ENCODE data around the gene ACBD4.

Gene ACBD4

GRCh38 chr17:45104907-45105624 is 30.4 kb upstream of the ACBD4 start:
- no peak for DNase-seq

GRCh38 chr17:45106096-45106495 is 29.4 kb upstream of the ACBD4 start:
- no peak for DNase-seq

- no peak for DNase-seq
These were observed 28.9 kb upstream of the ACBD4 start for GRCh38 chr17:45106582-45106981.

GRCh38 chr17:45107293-45108010 is 28.0 kb upstream of the ACBD4 start:
- DNase-seq, result no peak

GRCh38 chr17:45108051-45108450 is 27.4 kb upstream of the ACBD4 start:
- DNase-seq, result no peak

GRCh38 chr17:45108595-45109521 is 26.6 kb upstream of the ACBD4 start:
- no peak for DNase-seq

GRCh38 chr17:45110676-45111611 is 24.5 kb upstream of the ACBD4 start:
- DNase-seq, result no peak

GRCh38 chr17:45111850-45112249 is 23.6 kb upstream of the ACBD4 start:
- no peak for DNase-seq

- no peak for DNase-seq
These were observed 22.7 kb upstream of the ACBD4 start for GRCh38 chr17:45112559-45113423.

- DNase-seq, result no peak
These were observed 22.1 kb upstream of the ACBD4 start for GRCh38 chr17:45113424-45113754.

- no peak for DNase-seq
These were observed 21.2 kb upstream of the ACBD4 start for GRCh38 chr17:45114117-45114932.

GRCh38 chr17:45115015-45115625 is 20.4 kb upstream of the ACBD4 start:
- no peak for DNase-seq

GRCh38 chr17:45115871-45116270 is 19.6 kb upstream of the ACBD4 start:
- no peak for DNase-seq

GRCh38 chr17:45116434-45117016 is 19.0 kb upstream of the ACBD4 start:
- DNase-seq, result no peak

- DNase-seq, result no peak
These were observed 18.2 kb upstream of the ACBD4 start for GRCh38 chr17:45117334-45117733.

- DNase-seq, result no peak
These were observed 17.4 kb upstream of the ACBD4 start for GRCh38 chr17:45117848-45118646.

- no peak for DNase-seq
These were observed 16.8 kb upstream of the ACBD4 start for GRCh38 chr17:45118691-45119090.

GRCh38 chr17:45119964-45120363 is 15.5 kb upstream of the ACBD4 start:
- no peak for DNase-seq

- no peak for DNase-seq
These were observed 14.9 kb upstream of the ACBD4 start for GRCh38 chr17:45120558-45120957.
